Mesendoderm (in vitro differentiated cells): ENCODE data around the gene HSP90AB1. TPM values are rescaled to one million over a fixed set of nuclear protein-coding genes. Genes with fewer than 3 reads are reported as not detected.

Experiments
- small RNA-seq: library from polyadenylated mRNA; stranded (forward); fragments of <200 nt; extraction: miRNeasy Mini kit (QIAGEN cat#:217004); gene quantifications from one replicate; pipeline ENCODE3, GENCODE V24; 2013; ENCODE audit not compliant: insufficient read depth

Gene HSP90AB1

Small RNA genes lying within 50 kb of the gene (small RNA-seq; reads per million reads assigned to genes)
- not detected for gene RN7SL811P
